Stimulated activated CD4-positive, alpha-beta T cell treated with anti-CD3 and anti-CD28 coated beads, Interleukin-1b, Interleukin-23, amount 100 ng/mL, for 4 hours (primary cell): ENCODE results near the gene RNU6-8.

Experiments
- DNase-seq, 2 donors: peaks; one replicate each; pipeline ENCODE4 v3.0.0-alpha.2; 2020; ENCODE audit warnings: low read depth in 2 of 2

RNU6-8 gene

GRCh38 chr14:32202998-32203882 is at the start of gene RNU6-8:
Gene RNU6-8 (minus strand): TSS chr14:32203269.
- peak; percentile 79 to 83 for DNase-seq

GRCh38 chr14:32252030-32252670 is 49.1 kb upstream of the RNU6-8 start:
- peak in 1 of 2 donors; percentile 37 for DNase-seq

DNA sequence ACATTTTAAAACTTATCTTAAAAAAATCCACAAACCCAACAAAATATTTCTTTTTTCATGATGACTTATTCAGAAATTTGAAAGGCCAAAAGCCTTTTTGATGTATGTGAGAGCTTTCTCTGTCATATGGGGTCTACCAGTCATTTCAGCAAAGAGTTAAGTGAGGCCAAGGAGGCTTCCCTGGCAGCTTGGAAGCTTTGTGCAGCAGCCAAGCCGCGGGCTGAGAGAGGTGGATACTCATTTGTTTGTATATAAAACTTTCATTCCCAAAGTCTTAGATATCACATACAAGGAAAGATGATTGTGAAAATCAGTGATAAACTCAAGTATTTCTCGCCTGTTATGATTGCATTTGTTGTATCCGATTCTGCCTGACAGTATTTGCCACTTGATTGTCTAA is 48.5 kb upstream of the RNU6-8 start:
- no peak for DNase-seq

DNA sequence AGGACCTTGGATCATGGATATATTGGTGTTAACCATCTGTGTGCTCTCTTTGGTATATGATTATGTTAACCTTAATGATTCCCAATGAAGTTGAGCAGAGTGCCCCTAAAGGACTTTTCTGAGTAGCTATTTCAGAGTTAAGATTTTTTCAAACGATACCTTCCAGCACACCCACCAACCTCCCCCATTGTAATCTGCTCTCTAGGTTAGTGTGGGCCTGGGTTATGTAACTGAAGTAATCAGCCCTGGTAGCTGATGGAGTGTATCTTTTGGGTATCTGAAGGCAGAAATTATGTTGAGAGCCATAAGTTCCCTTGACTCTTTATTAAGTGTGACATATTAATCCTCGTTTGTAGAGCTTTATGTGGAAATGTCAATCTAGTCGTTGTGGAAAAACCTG is 47.6 kb upstream of the RNU6-8 start:
- DNase-seq: no peak

- no peak for DNase-seq
These were observed 46.7 kb upstream of the RNU6-8 start for GRCh38 chr14:32249780-32250179.

- DNase-seq: no peak
These were observed 46.3 kb upstream of the RNU6-8 start for GRCh38 chr14:32249371-32249770.

GRCh38 chr14:32246751-32247150 is 43.7 kb upstream of the RNU6-8 start:
- DNase-seq: no peak

GRCh38 chr14:32244404-32244803 is 41.3 kb upstream of the RNU6-8 start:
- no peak for DNase-seq

DNA sequence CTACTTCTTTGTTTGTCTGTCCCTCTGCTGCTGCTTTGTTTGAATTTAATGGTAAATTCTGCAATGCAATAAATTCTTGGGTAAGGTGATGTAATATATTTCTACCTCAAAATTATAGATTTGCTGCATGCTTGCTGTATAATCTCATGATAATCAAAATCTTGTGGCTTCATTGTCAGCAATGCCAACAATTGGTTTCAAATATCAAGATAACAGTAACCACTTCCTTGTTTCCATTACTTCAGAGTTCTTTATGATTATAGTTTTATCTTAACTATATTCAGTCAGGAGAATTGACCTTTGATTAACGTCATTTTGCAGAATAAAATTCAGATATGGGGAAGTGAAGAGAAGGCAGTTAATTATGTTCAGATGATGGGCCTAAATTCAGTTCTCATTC is 30.2 kb upstream of the RNU6-8 start:
- DNase-seq: no peak

- no peak for DNase-seq
These were observed 29.4 kb upstream of the RNU6-8 start for GRCh38 chr14:32232481-32232880.

- DNase-seq: no peak
These were observed 27.7 kb upstream of the RNU6-8 start for GRCh38 chr14:32230695-32231280.

- DNase-seq: no peak
These were observed 27.1 kb upstream of the RNU6-8 start for GRCh38 chr14:32230181-32230580.

- no peak for DNase-seq
These were observed 23.0 kb upstream of the RNU6-8 start for GRCh38 chr14:32226056-32226455.

GRCh38 chr14:32225378-32225920 is 22.4 kb upstream of the RNU6-8 start:
- no peak for DNase-seq

DNA sequence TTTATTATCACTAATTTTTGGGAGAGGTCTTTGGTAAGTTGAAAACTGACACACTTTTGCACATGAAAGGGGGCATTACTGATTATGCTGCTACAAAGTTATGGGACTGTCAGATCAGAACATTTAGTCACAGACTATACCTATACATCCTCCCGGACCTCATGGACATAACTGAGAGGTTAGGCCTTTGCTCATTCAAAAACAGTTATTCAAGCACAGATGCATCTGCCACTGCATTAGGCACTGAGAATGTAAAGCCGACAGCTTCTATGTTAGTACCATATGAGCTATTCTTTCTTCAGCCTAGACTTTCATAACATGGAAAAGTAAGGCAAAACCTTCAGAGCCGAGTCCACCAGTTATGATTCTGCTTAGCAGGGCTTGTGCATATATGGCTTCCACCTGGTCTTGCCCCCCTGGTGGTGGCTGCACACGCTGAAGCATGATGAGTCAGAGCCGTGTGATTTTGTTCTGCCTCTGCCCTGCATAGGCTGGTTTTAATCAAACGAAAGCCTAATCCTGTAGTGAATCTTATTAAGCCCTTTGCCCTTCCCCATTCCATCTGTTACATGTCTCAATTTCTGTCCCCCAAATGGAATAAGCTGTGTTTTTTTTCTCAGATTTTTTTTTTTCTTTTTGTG is 21.8 kb upstream of the RNU6-8 start:
- no peak for DNase-seq

DNA sequence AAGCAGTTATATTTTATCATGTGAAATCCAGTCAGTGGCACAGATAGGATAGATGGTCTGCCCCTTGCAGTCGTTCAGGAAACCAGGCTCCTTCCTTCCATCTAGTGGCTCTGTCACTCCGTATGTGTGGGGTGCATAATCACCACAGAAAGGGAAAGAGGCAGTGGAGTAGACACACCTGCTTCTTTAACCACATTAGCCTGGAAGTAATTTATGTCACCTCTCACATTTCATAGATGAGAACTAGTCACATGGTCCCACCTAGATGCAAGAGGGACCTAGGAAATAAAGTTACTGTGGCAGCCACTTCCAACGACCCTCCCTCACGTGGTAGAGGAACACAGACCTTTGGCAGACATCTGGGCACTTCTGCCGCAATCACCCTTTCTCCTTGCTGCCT is 14.2 kb upstream of the RNU6-8 start:
- DNase-seq: no peak

GRCh38 chr14:32212833-32213232 is 9.8 kb upstream of the RNU6-8 start:
- DNase-seq: no peak

DNA sequence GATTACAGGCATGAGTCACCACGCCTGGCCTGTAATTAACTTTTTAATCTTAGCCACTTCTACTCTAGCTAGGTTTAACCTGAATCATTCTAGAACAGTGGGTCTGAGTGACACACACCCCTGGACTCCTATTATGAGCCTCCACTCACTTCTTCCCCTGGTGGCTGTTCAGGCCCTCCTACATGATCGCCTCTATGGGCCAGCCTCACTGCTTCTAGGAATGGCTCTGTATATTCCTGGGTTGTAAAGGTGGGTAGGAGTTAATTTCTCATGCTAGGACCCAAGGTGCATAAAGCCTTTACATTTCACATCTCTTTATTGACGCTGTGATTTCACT is 8.0 kb upstream of the RNU6-8 start:
- no peak for DNase-seq

GRCh38 chr14:32209471-32209870 is 6.4 kb upstream of the RNU6-8 start:
- DNase-seq: no peak

DNA sequence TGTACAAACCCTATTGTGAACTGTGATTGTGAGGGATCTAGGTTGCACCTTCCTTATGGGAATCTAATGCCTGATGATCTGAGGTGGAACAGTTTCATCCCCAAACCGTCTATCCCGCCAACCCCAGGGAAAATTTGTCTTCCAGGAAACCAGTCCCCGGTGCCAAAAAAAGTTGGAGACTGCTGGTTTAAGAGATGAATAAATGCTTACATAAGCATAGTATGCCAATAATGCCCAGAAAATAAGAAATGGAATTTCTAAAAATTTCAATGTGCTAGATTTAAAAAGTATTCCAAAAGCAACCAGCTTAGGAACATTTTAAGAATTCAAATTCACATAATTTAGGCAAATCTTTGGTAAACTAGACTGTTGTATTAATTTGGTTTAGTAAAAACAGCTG is 5.4 kb upstream of the RNU6-8 start:
- DNase-seq: no peak

GRCh38 chr14:32206552-32206951 is 3.5 kb upstream of the RNU6-8 start:
- no peak for DNase-seq

- DNase-seq: no peak
These were observed 2.9 kb upstream of the RNU6-8 start for GRCh38 chr14:32205984-32206383.
